GM18502 (cell line): ENCODE data around the gene FOXC2.

Experiments used
- ATAC-seq: cut with Tn5 transposase; IDR thresholded peaks from one replicate; pipeline ENCODE4 v1.9.1; 2021; ENCODE audit warnings: mild to moderate bottlenecking; ENCODE audit not compliant: unreplicated experiment, poor library complexity

Gene FOXC2

GRCh38 chr16:86604436-86605193 lies 38.0 kb downstream of the FOXC2 start:
- ATAC-seq = peak; percentile 58

DNA sequence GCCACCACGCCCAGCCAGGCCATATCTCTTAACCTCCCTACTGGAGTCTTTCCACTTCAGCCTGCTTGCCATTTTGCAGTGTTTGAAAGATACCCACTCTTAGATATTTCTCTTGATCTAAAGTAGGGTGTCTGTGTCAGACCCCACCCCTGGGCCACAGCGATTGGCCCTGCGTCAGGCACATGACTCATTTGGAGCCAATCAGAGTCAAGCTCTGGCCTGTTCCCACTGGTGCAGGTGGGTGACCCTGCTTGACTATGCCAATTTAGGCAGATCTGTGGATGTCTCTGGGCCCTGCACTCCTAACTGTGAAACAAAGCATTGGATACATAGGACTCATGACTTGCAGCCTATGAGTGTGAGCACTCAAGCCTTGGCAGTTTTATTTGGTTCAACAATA lies 39.3 kb downstream of the FOXC2 start:
- ATAC-seq = no peak

GRCh38 chr16:86608301-86608747 lies 41.7 kb downstream of the FOXC2 start:
- ATAC-seq = no peak

- ATAC-seq = no peak
Observed at GRCh38 chr16:86609115-86609514, 42.5 kb downstream of the FOXC2 start.

DNA sequence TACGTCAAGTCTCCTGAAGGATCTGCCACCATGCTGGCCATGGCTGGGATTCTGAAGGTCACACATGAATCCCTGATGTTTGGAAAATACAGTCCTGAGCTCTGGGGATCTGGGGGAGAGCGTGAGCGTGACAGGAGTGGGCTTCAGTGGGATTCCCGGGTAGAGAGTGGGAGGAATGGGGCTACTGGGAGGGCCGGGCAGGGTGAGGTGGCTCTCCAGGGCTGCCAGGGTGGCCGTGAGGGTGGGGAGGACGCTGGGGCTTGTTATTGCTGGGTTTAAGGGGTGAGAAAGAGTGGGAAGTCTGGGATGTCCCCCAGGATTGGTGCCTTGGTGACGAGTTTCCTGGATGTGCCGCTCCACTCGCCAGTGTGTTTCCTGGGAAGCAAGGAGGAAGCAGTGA lies 43.0 kb downstream of the FOXC2 start:
- ATAC-seq = no peak

GRCh38 chr16:86610779-86611524 lies 44.3 kb downstream of the FOXC2 start:
- no peak for ATAC-seq

DNA sequence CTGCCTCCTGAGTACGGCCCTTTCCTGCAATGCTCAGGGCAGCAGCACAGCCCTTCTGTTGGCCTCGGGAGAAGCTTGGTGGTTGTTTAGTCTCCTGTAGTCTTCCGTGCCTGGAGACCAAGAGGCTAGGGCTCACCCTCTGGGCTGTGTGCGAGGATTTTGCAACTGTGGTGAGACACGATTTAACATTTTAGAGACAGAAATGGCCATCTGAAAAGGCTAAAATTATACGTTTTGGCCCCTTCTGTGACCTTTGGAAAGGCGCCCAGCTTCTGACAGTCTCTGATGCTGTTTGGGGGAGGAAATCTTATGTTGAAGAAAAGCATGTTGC lies 44.9 kb downstream of the FOXC2 start:
- ATAC-seq = no peak

DNA sequence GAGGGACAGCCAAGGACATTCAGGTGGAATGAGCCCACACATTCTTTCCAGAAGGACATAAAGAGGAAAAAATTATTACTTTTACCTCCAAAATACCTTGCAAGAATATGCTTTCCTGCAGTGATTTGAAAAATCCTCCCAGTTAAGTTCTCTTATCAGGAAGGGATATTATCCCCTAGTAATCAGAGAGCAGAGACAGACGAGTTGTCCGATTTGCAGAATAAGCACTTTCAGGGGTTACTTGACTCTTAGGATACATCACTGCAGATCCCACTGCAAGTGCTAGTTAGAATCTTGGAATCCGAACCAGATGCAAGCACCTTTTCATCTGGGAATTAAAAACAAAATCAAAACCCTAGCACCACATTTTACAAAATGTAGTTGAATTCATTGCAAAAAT lies 45.3 kb downstream of the FOXC2 start:
- no peak for ATAC-seq

DNA sequence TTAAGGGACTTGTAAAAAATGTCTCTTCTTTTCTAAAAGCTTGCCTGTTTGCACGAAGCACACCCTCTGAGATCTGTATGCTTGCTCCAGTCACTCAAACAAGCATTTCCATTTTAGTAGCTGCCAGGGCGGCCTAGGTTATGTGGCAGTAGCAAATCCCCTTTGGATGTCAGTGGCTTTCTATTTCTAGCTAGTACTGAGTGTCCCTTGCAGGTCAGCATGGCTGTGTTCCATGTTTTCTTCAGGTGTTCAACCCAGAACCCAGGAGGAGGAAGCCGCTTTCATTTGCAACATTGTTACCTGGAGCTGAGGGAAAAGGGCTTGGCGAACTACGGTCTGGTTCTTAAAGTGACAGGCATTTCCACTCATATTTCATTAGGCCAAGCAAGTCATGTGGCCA lies 48.1 kb downstream of the FOXC2 start:
- no peak for ATAC-seq

DNA sequence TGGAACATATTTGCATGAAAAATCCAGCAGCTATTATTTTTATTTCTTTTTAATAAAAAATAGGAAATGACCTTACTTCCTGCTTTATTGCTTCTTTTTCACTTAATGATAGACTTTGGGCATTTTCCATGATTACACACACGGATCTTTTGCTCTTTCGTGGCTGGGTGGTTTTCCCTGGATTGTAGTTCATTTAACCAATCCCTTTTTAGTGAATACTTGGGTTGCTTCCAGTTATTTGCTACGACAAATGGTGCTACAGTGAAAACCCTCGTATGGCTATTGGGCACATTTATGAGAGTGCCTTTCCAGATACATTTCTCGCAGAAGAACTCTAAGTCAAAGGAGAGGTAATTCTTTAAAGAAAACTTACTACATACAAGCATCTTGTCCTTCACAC lies 50.3 kb downstream of the FOXC2 start:
- ATAC-seq = no peak

DNA sequence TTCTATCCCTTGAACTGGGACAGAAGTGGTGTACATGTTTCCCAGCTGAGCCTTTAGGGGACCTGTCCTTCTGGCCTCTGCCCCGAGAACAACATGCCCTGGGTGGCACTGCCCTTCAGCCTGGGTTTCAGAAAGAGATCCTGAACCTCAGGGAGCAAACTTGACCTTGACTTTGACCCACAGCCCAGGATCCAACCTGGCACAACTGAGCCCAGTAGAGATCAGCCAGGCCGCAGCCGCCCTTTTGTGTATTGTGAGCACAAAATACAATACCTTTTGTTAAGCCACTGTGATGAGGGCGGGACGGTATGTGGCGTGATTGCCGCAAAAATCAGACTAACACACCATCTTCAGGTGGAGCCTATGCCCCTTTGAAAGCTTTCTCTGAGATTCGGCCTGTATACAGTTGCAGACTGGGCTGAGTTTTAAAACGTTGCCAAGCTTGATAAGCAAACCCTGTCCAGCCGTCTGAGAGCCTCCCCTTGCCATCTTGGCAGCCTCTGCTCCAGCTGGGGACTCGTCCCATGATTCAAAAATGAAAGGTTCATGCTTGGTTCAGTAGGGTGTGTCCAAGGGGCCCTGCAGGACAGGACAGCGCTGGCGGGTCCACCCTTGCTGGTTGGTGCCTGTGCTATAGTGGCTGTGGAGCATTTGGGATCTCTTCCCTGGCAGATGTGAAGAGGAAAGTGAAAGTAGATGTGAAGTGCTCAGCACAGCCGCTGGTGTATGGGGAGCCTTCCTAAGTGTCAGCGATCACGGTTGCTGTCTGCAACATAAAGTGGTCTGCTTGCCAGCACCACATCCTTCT lies 52.0 kb downstream of the FOXC2 start:
- no peak for ATAC-seq
